GM18909 (cell line): ENCODE data around the gene FAM98A.

Experiments
- ATAC-seq: cut with Tn5 transposase; IDR thresholded peaks from one replicate; pipeline ENCODE4 v1.9.1; 2021; ENCODE audit warnings: mild to moderate bottlenecking; ENCODE audit not compliant: unreplicated experiment, poor library complexity

The FAM98A gene

DNA sequence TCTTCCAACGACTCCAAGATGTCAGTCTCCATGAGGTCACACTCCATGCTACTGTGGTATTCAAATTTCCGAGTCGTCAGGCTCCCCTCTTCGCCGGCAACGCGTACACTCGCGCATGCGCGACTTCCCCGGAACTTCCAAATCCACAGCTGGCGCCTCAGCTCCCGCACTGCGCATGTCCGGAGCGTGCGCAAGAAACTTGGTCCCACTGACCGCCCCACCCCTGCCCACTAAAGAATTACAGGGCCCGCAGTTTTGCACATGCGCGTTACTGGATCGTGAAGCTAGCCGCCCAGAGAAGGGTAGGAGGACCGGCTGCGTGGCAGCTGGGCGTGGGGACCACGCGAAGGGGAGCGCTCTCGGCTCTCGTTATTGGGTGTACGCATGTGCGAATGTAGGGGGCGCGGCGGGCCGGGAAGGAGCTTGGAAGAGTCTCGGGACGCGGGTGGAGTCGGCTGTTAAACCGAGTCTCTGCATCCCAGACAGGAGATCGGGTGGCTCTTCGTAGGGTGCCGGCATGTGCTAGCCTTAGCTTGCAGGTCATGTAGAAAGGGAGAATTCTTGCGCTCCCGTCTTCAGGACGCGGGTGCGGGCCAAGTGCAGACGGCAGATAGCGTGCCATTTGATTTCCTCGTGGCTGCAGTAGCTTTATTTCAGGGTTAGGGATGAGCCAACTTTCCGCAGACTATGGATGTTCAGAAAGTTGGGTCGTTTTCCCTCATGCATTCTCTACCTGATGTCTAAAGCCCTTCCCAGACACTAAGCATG lies at the start of gene FAM98A:
TSS of gene FAM98A (minus strand) at position 125 of the 768 bp plus-strand sequence. CDS start at position 47, 78 bp downstream.
- ATAC-seq, result peak; percentile 94

DNA sequence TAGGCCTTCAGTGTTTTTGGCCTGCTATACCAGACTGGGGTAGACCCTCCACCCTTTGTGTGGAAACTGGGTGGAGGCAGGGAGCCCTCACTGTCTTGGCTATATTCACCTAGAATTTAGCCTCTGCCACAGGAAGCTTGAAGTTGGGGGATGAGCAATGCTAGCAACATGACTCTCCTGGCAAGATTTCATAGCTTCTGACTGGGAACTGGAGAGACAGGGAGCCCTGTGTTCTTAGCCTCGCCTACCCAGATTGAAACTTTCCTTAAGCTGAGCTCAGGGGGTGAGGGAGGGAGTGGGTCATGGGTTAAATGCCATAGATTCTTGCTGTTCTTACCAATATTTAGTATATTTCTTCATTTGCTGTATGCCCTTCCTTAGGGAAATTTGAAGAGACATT lies 46.8 kb upstream of the FAM98A start:
- ATAC-seq, result no peak

DNA sequence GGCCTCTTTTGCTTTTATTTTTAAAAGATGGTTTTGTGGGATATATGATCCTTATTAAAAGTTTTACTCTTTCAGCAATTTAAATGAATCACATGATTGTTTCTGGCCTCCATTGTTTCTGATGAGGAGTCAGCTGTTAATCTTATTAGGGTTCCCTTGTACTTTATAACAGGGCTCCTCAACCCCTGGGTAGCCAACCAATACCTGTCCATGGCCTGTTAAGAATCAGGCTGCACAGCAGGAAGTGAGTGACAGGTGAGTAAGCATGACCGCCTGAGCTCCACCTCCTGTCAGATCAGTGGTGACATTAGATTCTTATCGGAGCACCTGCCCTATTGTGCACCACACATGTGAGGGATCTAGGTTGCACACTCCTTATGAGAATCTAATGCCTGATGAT lies 45.1 kb upstream of the FAM98A start:
- ATAC-seq, result no peak

DNA sequence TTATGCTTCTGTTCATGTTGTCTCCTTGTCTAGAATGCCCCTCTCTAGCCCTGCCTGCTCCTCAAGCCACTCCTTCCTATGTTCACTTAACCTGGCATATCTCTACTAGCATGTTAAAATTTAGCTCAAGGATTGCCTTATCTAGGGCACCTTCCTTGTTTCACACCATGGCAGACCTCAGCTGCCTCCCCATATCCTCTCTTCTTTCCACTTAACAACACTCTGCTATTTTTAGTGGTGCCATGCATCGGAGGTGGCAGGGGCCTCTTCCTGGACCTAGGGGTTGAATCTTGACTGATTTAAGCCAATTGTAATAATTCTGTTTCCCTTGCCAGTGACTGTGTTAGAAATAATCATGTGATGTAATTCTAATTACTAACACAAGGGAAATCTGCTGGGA lies 36.9 kb upstream of the FAM98A start:
- ATAC-seq, result no peak

DNA sequence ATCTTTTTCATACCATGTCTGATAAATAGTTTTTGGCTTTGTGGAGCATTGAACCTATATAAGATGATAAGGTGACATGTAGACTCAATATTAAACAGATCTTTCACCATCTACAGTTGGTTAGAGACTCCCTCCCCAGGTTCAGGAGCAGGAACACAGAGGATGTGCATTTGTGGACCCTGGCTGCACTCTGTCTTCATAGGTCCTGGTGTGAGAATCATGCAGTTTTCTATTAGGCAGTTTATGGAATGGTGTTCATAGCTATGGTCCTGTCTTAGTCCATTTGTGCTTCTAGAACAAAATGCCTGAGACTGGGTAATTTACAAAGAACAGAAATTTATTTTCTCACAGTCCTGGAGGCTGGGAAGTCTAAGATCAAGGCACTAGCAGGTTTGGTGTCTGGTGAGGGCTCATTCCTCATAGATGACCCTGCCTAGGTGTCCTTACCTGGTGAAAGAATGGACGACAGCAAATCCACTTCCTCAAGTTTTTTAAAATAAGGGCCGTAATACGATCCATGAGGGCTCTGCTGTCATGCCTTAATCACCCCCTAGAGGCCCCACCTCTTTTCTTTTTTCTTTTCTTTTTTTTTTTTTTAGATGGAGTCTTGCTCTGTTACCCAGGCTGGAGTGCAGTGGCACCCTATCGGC lies 35.3 kb upstream of the FAM98A start:
- no peak for ATAC-seq

DNA sequence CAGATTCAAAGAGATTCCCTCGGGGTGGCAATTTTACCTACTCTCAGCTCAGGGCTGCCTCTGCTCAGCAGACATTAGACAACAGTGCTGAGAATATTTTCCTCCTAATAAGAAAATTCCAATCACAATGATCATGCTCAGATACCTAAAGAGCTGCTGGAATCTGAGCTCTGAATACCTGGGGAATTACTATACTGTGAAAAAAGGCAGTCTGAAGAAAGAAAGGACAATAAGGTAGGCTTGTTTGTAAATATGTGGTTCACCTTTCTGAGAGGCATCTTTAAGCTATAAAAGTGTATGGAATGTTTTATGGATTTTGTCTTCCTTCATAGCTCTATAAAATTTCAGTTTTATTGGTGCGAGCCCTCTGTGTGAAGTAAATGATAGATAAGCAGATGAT lies 34.2 kb upstream of the FAM98A start:
- ATAC-seq, result no peak

DNA sequence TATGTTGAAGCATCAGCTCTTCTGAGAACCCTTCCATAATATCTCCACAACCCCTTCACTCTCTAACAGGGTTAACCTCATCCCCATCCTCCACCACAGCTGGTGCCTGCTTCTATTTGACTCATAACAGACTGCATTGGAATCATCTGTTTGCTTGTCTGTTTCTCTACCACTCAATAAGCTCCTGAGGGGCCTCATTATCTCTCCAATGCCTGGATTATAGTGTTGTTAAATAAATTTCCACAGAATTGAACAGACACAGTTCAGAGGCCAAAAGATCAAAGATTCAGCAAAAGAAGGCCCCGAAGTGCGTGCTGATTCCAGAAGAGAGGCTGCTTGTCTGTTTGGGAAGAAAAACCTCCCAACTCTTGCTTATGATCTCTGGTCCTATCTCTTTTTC lies 33.7 kb upstream of the FAM98A start:
- ATAC-seq, result no peak

DNA sequence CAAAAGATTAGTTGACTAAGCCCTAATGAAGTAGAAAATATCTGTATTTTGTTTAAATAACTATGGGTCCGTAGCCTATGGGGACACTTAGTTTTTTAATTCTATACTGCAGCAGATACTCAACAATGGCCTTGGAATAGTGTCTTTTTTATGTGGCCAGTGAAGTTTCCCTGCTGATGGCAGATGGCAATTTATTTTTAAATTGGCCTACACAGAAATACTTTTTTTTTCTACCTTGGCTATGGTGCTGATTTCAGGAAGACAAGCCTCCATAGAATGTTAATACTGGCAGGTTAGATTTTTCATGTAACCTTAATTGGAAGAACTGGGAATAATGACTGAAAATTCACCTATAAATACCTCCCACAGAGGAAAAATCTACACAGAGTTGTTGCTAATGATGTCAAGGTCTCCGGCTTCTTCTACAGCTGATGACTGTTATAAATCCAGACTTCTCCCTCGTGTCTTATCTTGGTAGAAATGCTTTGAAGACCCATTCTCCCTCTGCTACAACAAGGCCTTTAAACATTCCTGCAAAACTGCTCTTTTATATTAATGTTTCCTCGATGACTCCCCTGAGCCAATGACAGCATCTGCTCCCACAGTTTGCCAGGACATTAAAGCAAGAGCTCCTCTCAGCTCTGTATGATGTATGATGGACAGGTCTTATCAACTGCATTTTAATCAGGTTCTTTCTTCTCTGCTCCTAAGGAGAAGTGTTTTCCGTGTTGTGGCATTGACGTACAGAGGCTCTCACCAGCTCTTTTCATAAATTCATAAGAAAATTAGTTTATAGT lies 29.1 kb upstream of the FAM98A start:
- no peak for ATAC-seq

DNA sequence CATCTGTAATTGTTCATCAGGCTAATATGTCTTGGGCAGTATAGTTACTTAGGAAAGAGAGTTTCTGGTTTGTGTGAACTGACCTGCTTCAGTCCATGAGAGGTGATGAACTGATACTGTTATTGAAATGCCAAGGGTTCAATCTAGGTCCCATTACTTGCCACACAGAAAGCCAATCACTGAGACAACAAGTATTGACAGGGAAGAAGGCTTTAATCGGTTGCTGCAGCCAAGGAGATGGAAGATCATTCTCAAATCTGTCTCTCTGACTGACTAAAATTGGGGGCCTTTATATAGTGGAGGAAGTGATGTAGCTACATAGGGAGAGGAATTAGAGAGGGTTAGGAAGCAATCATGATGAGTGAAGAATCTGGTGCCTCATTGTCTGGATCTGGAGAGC lies 19.9 kb upstream of the FAM98A start:
- no peak for ATAC-seq

DNA sequence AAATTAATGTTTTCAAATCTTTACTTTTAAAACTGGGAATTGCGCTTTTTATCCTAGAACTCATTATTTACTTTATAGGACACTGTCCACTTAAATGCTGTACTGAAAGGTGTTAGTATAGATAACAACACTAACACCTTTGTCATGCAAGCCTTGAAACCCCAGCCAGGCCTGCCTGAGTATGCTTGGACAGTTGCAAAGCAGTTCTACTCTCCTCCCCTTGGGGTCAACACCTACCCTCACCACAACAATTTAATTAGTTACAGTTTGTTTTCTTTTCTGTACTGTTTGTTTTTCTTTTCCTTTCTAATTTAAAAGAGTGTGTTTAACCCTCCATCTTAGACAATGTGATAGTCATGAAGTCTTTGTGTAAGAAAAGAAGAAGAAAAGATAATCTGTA lies 18.9 kb upstream of the FAM98A start:
- ATAC-seq, result no peak

DNA sequence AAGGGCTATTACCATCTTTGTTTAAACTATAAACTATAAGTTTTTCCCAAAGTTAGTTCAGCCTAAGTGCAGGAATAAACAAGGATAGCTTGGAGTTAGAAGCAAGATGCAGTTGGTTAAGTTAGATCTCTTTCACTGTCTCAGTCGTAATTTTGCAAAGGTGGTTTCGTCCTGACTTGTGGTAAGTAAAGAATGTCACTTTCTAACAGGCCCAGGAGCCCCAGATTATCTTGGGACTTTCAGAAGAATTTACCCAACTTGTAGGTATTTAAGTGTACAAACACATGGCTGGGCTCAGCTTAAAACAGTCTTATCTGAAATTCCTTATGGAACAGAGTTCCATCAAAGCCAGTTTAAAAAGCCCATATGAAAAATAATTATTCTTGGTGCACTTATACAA lies 18.3 kb upstream of the FAM98A start:
- ATAC-seq, result no peak

DNA sequence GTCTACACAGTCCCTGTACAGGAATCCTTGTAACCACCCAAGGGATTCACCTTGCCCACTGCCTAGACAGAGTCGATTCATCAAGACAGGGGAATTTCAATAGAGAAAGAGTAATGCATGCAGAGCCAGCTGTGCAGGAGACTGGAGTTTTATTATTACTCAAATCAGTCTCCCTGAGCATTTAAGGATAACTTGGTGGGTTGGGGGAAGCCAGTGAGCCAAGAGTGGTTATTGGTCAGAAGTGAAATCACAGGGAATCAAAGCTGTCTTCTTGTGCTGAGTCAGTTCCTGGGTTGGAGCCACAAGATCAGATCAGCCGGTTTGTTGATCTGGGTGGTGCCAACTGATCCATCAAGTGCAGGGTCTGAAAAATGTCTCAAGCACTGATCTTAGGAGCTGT lies 17.8 kb upstream of the FAM98A start:
- ATAC-seq, result no peak

DNA sequence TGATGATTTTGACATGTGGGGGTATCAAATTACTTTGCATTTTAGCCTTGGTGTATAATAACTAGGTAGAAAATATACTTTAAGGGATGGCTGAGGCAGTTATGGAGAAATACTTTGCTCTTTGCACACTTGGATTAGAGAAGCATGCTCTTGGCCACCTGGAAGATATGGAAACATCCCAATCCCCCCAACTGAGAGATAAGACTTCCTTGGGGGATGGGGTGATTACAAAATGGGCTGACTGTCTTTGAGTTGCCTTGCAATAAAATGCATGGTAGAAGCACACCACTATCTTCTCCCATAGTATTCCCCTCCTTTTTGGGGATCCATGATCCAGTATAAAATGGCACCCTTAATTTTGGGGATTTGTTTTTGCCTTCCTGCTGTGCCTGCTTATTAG lies 15.1 kb upstream of the FAM98A start:
- ATAC-seq, result no peak

DNA sequence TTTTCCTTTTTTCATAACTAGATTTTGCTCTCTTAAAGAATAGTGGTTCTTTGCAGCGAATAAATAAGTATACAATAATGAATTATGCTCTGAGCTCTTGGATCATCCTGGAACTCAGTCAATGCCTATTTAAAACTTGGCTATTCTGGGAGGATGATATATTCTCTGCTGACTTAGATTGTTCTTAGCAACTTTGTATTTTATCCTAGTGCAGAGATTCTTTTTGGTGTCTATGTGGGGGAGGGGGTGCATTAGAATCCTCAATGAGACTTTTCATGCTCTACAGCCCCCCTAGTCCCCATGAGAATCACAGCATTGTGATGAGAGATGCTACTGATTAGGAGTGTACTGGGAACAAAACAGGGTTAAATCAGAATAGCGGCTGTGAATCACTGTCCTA lies 8.8 kb upstream of the FAM98A start:
- ATAC-seq, result no peak

DNA sequence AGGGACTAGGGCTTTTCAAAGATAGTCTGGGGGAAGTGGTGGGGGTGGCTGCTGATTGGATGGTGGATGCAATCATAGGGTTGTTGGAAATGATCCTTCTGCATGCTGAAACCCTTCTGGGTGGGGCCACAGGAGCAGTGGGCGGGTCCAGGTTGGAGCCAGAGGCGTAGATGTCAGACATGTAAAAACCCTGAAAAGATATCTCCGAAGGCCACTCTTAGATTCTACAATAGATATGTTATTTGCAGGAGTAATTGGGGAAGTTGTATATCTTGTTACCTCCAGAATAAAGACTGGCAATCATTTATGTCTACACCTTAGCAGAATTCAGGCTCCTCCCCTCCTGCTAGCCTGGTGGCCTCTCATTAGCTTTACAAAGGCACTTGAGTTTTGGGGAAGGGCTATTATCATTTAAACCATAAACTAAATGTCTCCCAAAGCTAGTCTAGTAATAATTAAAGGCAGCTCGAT lies 8.2 kb upstream of the FAM98A start:
- ATAC-seq, result no peak

DNA sequence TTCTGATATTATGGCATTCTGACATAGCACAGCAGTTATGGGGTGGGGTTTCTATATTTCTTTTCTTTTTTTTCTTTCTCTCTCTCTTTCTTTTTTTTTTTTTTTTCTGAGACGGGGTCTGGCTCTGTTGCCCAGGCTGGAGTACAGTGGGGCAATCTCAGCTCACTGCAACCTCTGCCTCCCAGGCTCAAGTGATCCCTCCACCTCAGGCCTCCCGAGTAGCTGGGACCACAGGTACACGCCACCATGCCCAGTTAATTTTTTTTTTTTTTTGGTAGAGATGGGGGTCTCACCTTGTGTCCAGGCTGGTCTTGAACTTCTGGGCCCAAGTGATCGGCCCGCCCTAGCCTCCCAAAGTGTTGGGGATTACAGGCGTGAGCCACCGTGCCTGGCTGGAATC lies 7.5 kb upstream of the FAM98A start:
- no peak for ATAC-seq

DNA sequence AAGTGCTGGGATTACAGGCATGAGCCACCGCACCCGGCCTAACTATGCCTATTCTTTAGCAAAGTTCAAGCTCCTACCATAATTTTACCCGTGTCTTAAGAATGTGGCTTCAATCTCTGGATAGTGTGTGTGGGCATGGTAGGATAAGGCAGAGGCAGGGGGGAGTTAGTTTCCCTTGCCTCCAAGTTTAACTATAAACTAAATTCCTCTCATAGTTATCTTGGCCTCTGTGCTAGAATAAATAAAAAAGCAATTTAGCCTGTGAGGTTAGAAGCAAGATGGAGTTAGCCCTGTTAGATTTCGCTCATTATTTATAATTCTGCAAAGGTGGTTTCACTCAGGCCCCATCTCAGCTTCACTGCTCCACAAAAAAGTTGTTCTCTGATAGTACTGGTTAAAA lies 7.0 kb upstream of the FAM98A start:
- no peak for ATAC-seq

DNA sequence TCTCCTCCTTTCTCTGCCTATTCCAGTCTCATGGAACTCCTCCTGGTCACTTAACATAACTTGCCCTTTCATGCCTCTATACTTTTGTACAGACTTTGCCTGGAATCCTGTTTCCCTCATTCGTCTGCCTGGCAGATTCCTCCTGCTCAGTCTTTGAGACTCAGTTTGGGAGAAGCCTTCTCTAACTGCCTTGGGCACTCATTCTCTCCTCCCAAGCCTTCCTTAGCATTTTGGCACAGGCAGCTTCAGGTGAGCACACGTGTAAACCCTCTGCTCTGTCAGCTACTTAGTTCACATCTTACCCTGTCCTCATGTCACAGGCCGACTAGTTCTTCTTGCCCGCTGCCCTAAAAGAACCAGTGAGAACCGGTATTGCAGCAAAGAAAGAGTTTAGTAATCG lies 6.0 kb upstream of the FAM98A start:
- ATAC-seq, result no peak

DNA sequence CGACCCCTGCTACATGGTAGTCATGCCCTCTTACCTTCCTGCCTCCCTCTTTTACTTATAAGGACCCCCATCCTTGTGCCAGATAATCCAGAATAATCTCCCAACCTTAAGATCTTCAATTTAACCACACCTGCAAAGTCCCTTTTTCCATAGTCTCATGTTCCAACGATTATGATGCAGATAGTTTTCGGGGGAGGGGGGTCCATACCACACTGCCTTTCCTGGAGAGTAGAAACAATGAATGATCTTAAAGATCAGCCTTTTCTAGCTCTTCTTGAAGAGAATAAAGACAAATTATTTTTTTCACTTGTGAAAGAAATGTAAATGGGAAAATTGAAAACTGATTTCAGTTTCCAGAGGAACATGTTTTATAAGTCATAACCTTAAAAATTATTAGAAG lies 4.3 kb upstream of the FAM98A start:
- no peak for ATAC-seq

DNA sequence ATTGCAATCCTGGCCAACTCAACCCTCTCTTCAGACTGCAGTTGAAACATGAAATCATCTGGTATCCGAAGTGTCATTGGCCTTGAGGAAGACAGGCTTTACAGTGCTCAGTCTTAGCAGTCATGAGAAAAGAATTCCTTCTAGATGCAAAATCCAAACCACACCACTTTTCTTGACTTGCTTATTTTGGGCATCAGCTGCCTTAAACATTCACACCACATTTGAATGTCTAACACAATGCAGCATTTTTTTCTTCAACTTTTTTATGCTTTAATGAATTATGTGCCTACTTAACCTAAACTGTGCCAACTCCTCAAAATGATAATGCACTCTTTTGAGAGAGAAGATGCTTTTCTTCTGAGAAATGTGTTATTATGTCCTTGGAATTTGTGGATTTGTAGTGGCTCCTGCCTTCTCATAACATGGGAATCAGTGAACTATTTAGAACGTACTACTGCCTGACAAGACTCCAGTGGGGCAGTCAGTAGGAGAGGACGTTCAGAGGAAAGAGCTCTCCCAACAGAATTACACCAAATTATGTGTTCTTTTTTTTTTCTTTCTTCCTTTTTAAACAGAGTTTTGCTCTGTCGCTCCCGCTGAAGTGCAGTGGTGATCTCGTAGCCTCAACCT lies 3.2 kb upstream of the FAM98A start:
- ATAC-seq, result no peak

DNA sequence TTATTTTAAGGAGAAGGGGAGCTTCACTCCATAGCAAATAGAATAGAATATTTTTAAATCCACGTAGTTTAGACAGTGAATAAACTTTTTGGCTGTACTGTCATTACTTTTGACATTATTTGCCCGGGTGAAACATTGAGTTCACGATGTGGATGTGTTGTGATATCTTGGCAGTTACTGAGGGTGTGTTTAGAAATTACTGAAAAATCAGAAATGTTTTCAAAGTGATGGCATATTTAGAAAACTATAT lies 769 bp upstream of the FAM98A start:
- no peak for ATAC-seq
